ENCODE data around the gene CLCN5. TPM values are rescaled to one million over a fixed set of nuclear protein-coding genes. Genes with fewer than 3 reads are reported as not detected.

The CLCN5 gene
- total and polyA plus RNA-seq, 2 experiments from 2014 or later: 1.8 to 2.9 TPM

GRCh38 chrX:50068285-50068563 is 145.8 kb downstream of the CLCN5 start:
- Histone ChIP-seq H3K4me2 (ENCODE audit: unreplicated experiment) (no peak overlapping the region), H3K4me1 (ENCODE audit: insufficient read depth) (no peaks in the 10 kb centered on the region), H3K9ac (no peak overlapping the region), H3F3A (ENCODE audit: insufficient read depth) (no peaks in the 10 kb centered on the region), H3K79me2 (ENCODE audit: insufficient read depth) (no peaks in the 10 kb centered on the region), H3K27ac (no peak overlapping the region), H3K9me2 (ENCODE audit: insufficient read depth) (no peaks in the 10 kb centered on the region), H4K20me1 (ENCODE audit: insufficient read depth) (no peaks in the 10 kb centered on the region), H3K9me3 (ENCODE audit: low read depth) (no peaks in the 10 kb centered on the region), H3K27me3 (replicated peaks; ENCODE audit: insufficient read depth) (no peaks in the 10 kb centered on the region), H2AFZ (no peak overlapping the region), H3K36me3 (ENCODE audit: low read depth) (no peaks in the 10 kb centered on the region), H3K4me3 (no peak overlapping the region)
- in situ Hi-C loops (cut with MboI): no loop called here
- no peak for DNase-seq
- 90 to 100% methylated on average over 1 to 2 of the region's 2 CpGs for WGBS, 2 experiments (ENCODE audit: low coverage in 1 of 2, low lambda C conversion rate in 2 of 2, missing lambda C conversion rate in 2 of 2)
- no peak for TF ChIP-seq EZH2phosphoT487 (IDR thresholded peaks at IDR 0.05; ENCODE audit: insufficient read depth, low read depth)
- no peak for TF ChIP-seq EZH2 (IDR thresholded peaks at IDR 0.05; ENCODE audit: insufficient read depth, poor library complexity, severe bottlenecking)

DNA sequence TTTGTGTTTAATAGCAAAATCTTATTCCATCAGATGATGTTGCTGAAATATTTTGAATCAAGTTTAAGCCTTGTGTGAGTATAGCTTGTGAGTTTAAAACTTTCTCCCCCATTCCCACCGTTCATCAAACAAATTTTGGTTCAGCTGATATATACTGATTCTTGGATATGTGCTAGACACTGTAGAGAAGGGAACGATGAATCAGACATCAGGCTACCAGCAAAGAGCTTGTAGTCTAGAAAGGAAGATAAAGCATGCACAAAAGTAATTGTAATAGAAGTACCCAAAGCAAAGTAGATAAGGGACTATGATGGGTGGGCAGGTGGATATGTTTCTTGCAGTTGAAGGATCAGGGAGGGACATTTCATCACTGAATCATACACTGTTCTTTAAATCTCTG is 146.5 kb downstream of the CLCN5 start:
- Histone ChIP-seq H3K27me3 (replicated peaks; ENCODE audit: insufficient read depth) (no peaks in the 10 kb centered on the region), H3K4me3 (no peak overlapping the region), H3K9me3 (ENCODE audit: low read depth) (no peaks in the 10 kb centered on the region), H3K4me1 (ENCODE audit: insufficient read depth) (no peaks in the 10 kb centered on the region), H2AFZ (no peak overlapping the region), H4K20me1 (ENCODE audit: insufficient read depth) (no peaks in the 10 kb centered on the region), H3K4me2 (ENCODE audit: unreplicated experiment) (no peak overlapping the region), H3K79me2 (ENCODE audit: insufficient read depth) (no peaks in the 10 kb centered on the region), H3K36me3 (ENCODE audit: low read depth) (no peaks in the 10 kb centered on the region), H3F3A (ENCODE audit: insufficient read depth) (no peaks in the 10 kb centered on the region), H3K9ac (no peak overlapping the region), H3K27ac (no peak overlapping the region), H3K9me2 (ENCODE audit: insufficient read depth) (no peaks in the 10 kb centered on the region)
- WGBS, 2 experiments (ENCODE audit: low coverage in 1 of 2, low lambda C conversion rate in 2 of 2, missing lambda C conversion rate in 2 of 2): 77 to 97% methylated on average over 2 of the region's 2 CpGs
- TF ChIP-seq EZH2phosphoT487 (IDR thresholded peaks at IDR 0.05; ENCODE audit: insufficient read depth, low read depth): no peak
- no peak for TF ChIP-seq EZH2 (IDR thresholded peaks at IDR 0.05; ENCODE audit: insufficient read depth, poor library complexity, severe bottlenecking)
- in situ Hi-C loops (cut with MboI): no loop called here
- no peak for DNase-seq

DNA sequence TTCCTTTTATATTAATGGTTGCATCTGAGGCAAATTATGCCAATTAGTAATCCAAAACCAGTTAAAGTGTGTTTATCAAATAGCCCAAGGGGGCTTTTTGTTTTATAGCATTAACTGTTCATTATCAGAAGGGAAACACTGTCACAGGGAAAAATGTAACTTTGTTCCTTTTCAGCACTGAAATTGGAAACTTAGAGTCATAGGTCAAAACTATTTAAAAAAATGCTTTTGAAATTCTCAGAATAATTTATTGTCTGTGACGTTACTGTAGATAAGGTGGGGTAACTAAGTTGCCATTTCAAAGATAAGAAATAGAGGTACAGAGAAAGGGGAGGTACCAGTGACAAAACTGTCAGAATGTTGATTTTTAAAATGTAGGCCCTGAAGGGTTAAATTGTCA is 149.1 kb downstream of the CLCN5 start:
- H3K9me2 ChIP-seq (ENCODE audit: insufficient read depth): no peaks in the 10 kb centered on the region
- no peak overlapping the region for H3K4me2 ChIP-seq (ENCODE audit: unreplicated experiment)
- H2AFZ ChIP-seq: no peak overlapping the region
- H3K36me3 ChIP-seq (ENCODE audit: low read depth): no peaks in the 10 kb centered on the region
- no peak overlapping the region for H3K9ac ChIP-seq
- WGBS, 2 experiments (ENCODE audit: low coverage in 1 of 2, low lambda C conversion rate in 2 of 2, missing lambda C conversion rate in 2 of 2): 89 to 92% methylated on average over 1 of the region's 1 CpG
- H3K4me3 ChIP-seq: no peak overlapping the region
- H3K4me1 ChIP-seq (ENCODE audit: insufficient read depth): no peaks in the 10 kb centered on the region
- no peak for DNase-seq
- no peaks in the 10 kb centered on the region for H4K20me1 ChIP-seq (ENCODE audit: insufficient read depth)
- no peaks in the 10 kb centered on the region for H3K9me3 ChIP-seq (ENCODE audit: low read depth)
- H3K27me3 ChIP-seq (replicated peaks; ENCODE audit: insufficient read depth): no peaks in the 10 kb centered on the region
- H3K79me2 ChIP-seq (ENCODE audit: insufficient read depth): no peaks in the 10 kb centered on the region
- no peaks in the 10 kb centered on the region for H3F3A ChIP-seq (ENCODE audit: insufficient read depth)
- H3K27ac ChIP-seq: no peak overlapping the region
- TF ChIP-seq EZH2 (IDR thresholded peaks at IDR 0.05; ENCODE audit: insufficient read depth, poor library complexity, severe bottlenecking): no peak
- no peak for TF ChIP-seq EZH2phosphoT487 (IDR thresholded peaks at IDR 0.05; ENCODE audit: insufficient read depth, low read depth)
- in situ Hi-C loops (cut with MboI): no loop called here

DNA sequence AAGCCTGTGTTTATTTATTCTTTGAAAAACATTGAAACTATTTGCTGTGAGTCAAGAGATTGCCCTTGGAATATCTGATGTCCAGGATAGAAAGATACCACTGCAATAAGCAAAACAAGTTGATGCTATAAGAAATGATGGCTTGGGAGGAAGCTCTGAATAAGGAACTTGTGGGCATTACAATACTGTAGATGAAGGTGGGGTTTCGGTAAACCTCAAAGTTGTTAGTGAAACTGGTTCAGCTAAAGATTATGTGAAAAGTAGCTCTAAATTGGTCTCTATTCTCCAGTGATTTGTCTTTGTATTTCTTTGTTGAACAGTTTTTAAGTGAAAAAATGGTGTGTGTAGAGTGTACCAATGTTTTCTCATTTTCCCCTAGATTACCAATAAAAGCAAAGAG is 149.7 kb downstream of the CLCN5 start:
- Histone ChIP-seq H2AFZ (no peak overlapping the region), H3K4me1 (ENCODE audit: insufficient read depth) (no peaks in the 10 kb centered on the region), H3K4me2 (ENCODE audit: unreplicated experiment) (no peak overlapping the region), H3F3A (ENCODE audit: insufficient read depth) (no peaks in the 10 kb centered on the region), H3K9me2 (ENCODE audit: insufficient read depth) (no peaks in the 10 kb centered on the region), H4K20me1 (ENCODE audit: insufficient read depth) (no peaks in the 10 kb centered on the region), H3K4me3 (no peak overlapping the region), H3K9ac (no peak overlapping the region), H3K36me3 (ENCODE audit: low read depth) (no peaks in the 10 kb centered on the region), H3K27ac (no peak overlapping the region), H3K79me2 (ENCODE audit: insufficient read depth) (no peaks in the 10 kb centered on the region), H3K27me3 (replicated peaks; ENCODE audit: insufficient read depth) (no peaks in the 10 kb centered on the region), H3K9me3 (ENCODE audit: low read depth) (no peaks in the 10 kb centered on the region)
- TF ChIP-seq EZH2 (IDR thresholded peaks at IDR 0.05; ENCODE audit: insufficient read depth, poor library complexity, severe bottlenecking) (no peak), EZH2phosphoT487 (IDR thresholded peaks at IDR 0.05; ENCODE audit: insufficient read depth, low read depth) (no peak)
- 94 to 100% methylated on average over 1 of the region's 1 CpG for WGBS, 2 experiments (ENCODE audit: low coverage in 1 of 2, low lambda C conversion rate in 2 of 2, missing lambda C conversion rate in 2 of 2)
- no peak for DNase-seq
- in situ Hi-C loops (cut with MboI): no loop called here

GRCh38 chrX:50073601-50074000 is 151.2 kb downstream of the CLCN5 start:
- Histone ChIP-seq H3K4me1 (ENCODE audit: insufficient read depth) (no peaks in the 10 kb centered on the region), H4K20me1 (ENCODE audit: insufficient read depth) (no peaks in the 10 kb centered on the region), H3K79me2 (ENCODE audit: insufficient read depth) (no peaks in the 10 kb centered on the region), H3K9ac (no peak overlapping the region), H3K4me2 (ENCODE audit: unreplicated experiment) (no peak overlapping the region), H3K27ac (no peak overlapping the region), H3F3A (ENCODE audit: insufficient read depth) (no peaks in the 10 kb centered on the region), H3K4me3 (no peak overlapping the region), H2AFZ (no peak overlapping the region), H3K27me3 (replicated peaks; ENCODE audit: insufficient read depth) (no peaks in the 10 kb centered on the region), H3K9me3 (ENCODE audit: low read depth) (no peaks in the 10 kb centered on the region), H3K9me2 (ENCODE audit: insufficient read depth) (no peaks in the 10 kb centered on the region), H3K36me3 (ENCODE audit: low read depth) (no peaks in the 10 kb centered on the region)
- 94 to 97% methylated on average over 2 of the region's 2 CpGs for WGBS, 2 experiments (ENCODE audit: low coverage in 1 of 2, low lambda C conversion rate in 2 of 2, missing lambda C conversion rate in 2 of 2)
- in situ Hi-C loops (cut with MboI): no loop called here
- no peak for DNase-seq
- no peak for TF ChIP-seq EZH2 (IDR thresholded peaks at IDR 0.05; ENCODE audit: insufficient read depth, poor library complexity, severe bottlenecking)
- no peak for TF ChIP-seq EZH2phosphoT487 (IDR thresholded peaks at IDR 0.05; ENCODE audit: insufficient read depth, low read depth)
